Uterus (tissue), 2 donors: ENCODE data around the gene SIK2.

Experiments
- POLR2A ChIP-seq, 2 donors: fragments of 450-650 bp; IDR thresholded peaks; one replicate each; pipeline ENCODE4 v1.6.1; 2016; ENCODE audit warnings: antibody characterized with exemption in 2 of 2, mild to moderate bottlenecking in 1 of 2, moderate library complexity in 1 of 2
- TF ChIP-seq, protein P1 (sequence below), 4 experiments: fragments of 200-600 bp in 2 of 4; fragments of 450-650 bp in 2 of 4; sonication (generic) in 2 of 4; IDR thresholded peaks; one replicate each; pipeline ENCODE4 v1.5.1; 2016 to 2019; ENCODE audit warnings: antibody characterized with exemption in 4 of 4, mild to moderate bottlenecking in 2 of 4, moderate library complexity in 1 of 4

DNA sequence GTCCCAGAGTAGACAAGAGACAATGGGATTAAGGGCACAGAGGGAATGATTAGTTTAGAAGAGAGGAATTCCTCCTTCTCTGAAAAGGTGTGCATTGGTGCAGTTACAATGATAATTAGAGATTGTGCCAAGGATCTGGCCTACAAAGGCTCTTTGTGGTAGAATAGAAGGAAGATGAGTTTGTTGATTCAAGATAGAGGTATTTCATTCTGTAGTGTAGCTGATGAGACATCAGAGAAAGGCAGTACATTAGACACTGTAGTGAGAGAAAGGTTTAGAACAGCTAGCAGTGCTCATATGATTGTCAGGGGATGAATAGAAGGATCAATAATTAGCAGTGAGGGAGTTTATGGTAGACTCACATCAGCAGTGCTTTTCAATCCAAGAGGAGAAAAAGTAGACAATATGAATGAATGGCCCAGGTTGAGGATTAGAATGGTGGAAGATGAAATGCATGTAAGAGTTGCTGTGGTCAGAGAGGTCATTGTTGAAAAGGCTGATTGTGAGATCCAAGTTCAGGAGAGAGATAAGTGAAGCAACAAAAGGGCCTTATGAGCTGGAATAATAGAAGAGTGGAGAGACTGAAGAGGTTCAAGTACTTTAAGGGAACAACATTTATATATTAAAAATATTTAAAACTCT, 28.9 kb downstream of the SIK2 start:
- TF ChIP-seq, protein P1, sequence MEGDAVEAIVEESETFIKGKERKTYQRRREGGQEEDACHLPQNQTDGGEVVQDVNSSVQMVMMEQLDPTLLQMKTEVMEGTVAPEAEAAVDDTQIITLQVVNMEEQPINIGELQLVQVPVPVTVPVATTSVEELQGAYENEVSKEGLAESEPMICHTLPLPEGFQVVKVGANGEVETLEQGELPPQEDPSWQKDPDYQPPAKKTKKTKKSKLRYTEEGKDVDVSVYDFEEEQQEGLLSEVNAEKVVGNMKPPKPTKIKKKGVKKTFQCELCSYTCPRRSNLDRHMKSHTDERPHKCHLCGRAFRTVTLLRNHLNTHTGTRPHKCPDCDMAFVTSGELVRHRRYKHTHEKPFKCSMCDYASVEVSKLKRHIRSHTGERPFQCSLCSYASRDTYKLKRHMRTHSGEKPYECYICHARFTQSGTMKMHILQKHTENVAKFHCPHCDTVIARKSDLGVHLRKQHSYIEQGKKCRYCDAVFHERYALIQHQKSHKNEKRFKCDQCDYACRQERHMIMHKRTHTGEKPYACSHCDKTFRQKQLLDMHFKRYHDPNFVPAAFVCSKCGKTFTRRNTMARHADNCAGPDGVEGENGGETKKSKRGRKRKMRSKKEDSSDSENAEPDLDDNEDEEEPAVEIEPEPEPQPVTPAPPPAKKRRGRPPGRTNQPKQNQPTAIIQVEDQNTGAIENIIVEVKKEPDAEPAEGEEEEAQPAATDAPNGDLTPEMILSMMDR (IDR thresholded peaks at IDR 0.05): no peak
- TF ChIP-seq POLR2A (IDR thresholded peaks at IDR 0.05): no peak
